Body of pancreas (tissue), 4 donors: ENCODE results near the gene PASK.

Source experiments
- POLR2A ChIP-seq, 3 donors: fragments of 450-650 bp; IDR thresholded peaks; one replicate each; pipeline ENCODE4 v1.6.1; 2016; ENCODE audit warnings: antibody characterized with exemption in 3 of 3, mild to moderate bottlenecking in 2 of 3
- TF ChIP-seq, protein P1 (sequence below), 7 experiments: fragments of 450-650 bp in 4 of 7; fragments of 200-600 bp in 3 of 7; sonication (generic) in 3 of 7; IDR thresholded peaks; one replicate each; pipeline ENCODE4 v1.5.1; 2016 to 2019; ENCODE audit warnings: antibody characterized with exemption in 7 of 7

GRCh38 chr2:241087420-241088268 lies 61.6 kb downstream of the PASK start:
- TF ChIP-seq, protein P1, sequence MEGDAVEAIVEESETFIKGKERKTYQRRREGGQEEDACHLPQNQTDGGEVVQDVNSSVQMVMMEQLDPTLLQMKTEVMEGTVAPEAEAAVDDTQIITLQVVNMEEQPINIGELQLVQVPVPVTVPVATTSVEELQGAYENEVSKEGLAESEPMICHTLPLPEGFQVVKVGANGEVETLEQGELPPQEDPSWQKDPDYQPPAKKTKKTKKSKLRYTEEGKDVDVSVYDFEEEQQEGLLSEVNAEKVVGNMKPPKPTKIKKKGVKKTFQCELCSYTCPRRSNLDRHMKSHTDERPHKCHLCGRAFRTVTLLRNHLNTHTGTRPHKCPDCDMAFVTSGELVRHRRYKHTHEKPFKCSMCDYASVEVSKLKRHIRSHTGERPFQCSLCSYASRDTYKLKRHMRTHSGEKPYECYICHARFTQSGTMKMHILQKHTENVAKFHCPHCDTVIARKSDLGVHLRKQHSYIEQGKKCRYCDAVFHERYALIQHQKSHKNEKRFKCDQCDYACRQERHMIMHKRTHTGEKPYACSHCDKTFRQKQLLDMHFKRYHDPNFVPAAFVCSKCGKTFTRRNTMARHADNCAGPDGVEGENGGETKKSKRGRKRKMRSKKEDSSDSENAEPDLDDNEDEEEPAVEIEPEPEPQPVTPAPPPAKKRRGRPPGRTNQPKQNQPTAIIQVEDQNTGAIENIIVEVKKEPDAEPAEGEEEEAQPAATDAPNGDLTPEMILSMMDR (IDR thresholded peaks at IDR 0.05), result no peak
- no peak for TF ChIP-seq POLR2A (IDR thresholded peaks at IDR 0.05)
